22Rv1 (cell line): Measurements from ENCODE around the gene GLT6D1.

Experiments used
- CTCF ChIP-seq: fragments of 450-650 bp; IDR thresholded peaks from 2 replicates; pipeline ENCODE4 v1.5.1; 2017; ENCODE audit warnings: mild to moderate bottlenecking
- ZFX ChIP-seq: fragments of 450-650 bp; IDR thresholded peaks from 2 replicates; pipeline ENCODE4 v1.6.1; 2017; ENCODE audit warnings: antibody characterized with exemption, borderline replicate concordance

- TF ChIP-seq CTCF (no peak), ZFX (no peak)
Observed at GRCh38 chr9:135683401-135684034, 44.2 kb upstream of the GLT6D1 start.
